Stimulated activated CD4-positive, alpha-beta T cell treated with anti-CD3 and anti-CD28 coated beads, Interleukin-2, amount 100 ng/mL, for 24 hours (primary cell): ENCODE results near the gene PHF3.

Source experiments
- DNase-seq, 2 donors: peaks; one replicate each; pipeline ENCODE4 v3.0.0-alpha.2; 2020

The PHF3 gene

DNA sequence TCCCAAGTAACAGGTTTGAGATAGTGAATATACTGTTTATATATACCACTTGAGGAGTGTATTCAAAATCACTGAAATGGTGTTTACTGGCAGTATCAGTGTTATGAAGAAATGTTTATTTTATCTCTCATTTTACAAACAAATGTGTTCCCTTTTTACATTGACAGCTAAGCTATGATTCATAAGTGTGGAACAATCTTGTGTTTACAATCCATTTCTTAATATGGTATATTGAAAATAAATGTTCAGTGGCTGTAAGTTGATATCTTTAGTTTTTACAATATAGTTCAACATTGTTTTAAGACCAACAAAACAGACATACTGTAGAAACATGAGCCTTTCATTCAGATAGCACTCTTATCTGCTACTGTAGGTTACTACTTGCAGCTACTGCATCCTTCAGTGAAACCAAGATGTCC lies 14.3 kb downstream of the PHF3 start:
- DNase-seq: no peak

DNA sequence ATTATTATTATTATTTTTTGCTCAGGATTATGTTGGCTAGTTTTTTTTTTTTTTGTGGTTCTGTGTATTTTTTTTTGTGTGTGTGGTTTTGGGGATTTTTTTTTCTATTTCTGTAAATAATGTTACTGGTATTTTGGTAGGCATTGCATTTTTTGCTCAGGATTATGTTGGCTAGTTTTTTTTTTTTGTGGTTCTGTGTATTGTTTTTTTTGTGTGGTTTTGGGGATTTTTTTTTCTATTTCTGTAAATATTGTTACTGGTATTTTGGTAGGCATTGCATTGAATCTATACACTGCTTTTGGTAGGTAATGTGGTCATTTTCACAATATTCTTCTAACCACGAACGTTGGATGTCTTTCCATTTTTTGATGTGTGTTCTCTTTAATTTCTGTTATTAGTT lies 17.4 kb downstream of the PHF3 start:
- DNase-seq: no peak

DNA sequence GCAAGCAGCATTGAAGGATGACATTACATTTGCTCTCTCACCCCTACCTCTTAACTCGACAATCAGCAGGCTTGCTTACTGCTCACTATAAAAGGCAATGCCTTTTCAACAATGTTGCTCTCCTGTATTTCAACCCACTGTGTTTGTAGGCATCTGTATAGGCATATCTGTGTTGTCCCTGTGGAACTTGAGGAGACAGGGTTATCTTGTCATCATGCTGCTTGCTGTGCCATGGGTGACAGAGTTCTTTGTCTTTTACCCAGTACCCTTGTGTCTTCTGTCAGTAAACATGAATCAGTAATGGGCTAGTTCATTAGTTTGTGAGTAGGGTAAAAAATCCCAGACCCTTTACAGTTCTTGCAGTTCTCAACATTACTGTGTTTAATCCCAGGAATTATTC lies 25.2 kb downstream of the PHF3 start:
- DNase-seq: no peak

DNA sequence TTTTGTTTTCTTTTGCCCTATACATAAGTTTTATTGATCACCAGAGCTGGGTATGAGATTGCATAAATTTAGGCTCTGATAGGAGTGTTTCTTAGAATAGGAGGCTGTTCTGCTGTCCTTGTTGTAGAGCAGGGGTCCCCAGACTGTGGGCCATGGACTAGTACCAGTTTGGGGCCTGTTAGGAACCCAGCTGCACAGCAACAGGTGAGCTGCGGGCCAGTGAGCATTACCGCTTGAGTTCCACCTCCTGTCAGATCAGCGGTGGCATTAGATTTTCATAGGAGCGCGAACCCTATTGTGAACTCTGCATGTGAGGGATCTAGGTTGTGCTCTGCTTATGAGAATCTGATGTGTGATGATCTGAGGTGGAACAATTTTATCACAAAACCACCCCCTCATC lies 26.2 kb downstream of the PHF3 start:
- no peak for DNase-seq

DNA sequence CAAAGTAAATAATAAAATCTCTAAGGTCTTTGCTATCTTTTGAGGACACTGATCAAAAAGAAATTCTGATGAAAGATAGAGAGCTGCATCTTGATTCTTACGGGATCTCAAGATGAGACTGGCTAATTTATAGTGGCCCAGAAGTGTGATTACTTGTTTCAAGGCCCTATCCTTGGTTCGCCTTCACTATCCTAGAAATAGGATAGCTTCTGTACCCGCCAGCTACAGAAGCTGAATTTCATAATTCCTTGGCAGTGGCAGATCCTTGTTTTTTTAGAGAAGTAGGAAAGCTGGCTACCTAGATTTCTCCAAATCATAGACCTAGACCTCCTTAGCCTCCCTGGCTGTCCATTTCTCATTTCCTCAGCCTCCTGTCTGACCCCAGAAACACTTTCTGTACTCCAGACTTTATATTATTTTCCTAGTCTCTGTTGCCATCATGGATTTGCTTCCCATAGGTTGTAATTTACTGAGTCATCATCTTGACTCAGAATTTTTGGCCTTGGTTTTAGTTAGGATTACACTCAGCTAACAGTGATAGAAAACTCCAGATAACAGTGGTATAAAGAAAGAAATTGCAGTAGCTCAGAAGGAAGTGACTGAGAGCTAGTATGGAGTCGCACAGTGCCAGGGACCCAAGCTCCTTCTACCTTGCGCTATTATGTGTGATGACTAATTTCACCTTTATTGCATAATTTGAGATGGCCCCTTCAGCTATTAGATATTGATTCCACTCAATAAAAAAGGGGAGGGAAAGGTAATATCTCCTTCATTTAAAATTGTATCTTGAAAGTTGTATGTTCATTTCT lies 27.7 kb downstream of the PHF3 start:
- no peak for DNase-seq

DNA sequence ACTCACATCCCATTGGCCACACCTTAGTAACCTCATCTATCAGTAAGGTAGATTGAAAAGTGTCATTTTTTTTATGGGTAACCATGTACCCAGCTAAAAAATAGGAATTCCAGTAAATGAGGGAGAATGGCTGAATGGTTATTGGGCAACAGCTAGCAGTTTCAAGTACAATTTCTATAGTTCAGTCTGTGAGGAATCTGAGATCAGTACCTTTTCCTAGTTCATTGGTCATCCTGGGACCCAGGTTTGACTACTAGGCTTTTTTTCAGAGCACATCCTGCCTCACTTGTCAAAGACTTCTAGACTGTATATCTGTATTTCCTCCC lies 28.3 kb downstream of the PHF3 start:
- no peak for DNase-seq

DNA sequence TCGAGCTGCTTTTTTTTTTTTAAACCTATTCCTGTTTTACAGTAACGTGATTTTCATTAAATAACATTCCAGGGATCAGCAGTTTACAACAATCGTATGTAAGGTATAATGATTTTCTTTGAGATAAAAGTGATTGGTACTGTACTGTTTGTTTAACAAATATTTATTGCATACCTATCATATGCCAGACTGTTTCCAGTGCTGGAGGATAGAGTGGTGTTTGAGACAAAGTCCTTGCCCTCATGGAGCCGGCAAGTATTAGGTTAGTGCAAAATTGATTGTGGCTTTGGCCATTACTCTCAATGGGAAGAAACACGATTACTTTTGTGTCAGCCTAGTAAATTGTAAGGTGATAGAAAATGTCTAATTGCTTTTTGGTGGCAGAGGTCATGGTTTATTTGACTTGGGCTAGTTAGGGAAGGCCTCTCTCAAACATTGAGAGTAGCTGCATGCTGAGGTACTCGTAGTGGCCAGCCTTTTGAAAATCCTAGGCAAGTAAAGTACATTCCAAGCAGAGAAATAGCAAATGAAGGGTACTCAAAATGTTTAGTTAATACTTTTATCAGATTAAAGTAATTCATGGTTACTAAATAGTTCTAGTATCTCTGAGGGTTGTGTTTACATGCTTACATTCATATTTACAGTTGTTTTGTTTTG lies 35.6 kb downstream of the PHF3 start:
- DNase-seq: no peak

DNA sequence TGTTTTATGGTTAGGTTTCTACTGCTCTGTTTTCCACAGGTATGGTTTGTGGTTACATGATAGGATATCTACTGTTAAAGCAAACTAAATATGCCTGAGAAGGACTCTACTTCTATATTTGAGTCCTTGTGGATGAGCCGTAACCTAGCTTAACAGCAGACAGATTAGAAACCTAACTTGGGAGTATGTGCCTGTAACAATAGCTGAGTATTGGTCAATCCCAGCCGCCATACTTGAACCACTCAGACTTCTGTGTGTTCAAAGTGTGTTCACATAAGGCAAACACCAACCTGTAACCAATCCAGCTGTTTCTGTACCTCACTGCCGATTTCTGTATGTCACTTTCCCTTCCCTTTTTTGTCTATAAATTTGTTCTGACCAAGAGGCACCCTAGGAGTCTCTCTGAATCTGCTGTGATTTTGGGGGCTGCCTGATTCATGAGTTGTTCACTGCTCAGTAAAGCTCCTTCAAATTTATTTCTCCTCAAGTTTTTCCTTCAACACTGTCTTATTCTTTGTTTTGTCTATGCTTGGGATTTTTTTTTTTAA lies 37.1 kb downstream of the PHF3 start:
- no peak for DNase-seq

DNA sequence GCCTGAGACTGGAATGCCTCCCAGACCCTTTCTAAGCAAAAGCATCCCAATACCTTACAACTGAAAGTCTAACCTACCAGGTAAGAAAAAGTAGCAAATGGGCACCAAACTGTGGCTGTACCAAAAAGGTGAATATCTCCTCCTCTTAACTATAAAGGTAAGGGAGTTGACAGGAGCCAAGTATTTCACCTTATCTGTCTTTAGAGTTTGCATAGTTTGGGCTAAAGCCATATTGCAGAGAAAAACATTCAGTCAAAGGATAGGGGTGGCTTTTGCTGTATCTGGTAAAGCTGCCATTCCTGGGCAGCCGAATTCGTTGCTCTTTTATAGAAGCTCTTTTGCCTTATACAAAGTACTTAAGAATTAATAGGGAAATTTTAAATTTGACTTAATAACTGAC lies 38.1 kb downstream of the PHF3 start:
- no peak for DNase-seq

DNA sequence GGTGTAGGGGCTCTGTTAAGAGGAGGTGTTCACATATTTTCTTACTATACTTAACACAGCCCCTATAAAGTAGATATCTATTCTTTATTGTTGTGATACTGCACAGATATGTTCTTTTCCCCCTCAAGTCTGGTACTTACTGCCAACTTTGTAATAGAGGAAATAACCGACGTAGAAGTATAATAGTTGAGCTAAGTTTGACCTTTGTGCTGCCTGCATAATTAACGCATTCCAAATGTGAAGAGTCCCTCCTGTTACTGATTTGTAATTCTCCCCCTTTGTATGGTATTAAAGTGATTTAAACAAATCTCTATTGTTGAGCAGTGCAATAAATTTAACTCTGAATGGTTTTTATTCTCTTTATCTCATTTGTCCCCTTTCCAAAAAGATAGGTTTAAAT lies 39.0 kb downstream of the PHF3 start:
- no peak for DNase-seq

DNA sequence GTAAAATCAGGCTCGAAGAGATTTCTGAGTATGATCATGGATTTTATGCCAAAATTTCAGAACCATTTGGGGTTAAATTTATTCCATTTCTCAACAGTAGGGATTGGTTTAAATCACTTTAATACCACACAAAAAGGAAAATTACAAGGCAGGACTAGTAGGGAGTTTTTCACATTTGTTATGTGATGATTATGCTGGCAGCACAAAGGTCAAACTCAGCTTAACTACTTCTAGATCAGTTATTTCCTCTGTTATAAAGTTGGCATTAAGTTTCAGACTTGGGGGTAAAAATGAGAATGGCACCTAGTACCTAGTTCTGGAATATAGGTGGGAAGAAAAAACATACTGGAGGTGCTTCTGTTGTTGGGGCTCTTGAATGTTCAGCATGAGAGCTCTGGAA lies 39.5 kb downstream of the PHF3 start:
- DNase-seq: no peak

DNA sequence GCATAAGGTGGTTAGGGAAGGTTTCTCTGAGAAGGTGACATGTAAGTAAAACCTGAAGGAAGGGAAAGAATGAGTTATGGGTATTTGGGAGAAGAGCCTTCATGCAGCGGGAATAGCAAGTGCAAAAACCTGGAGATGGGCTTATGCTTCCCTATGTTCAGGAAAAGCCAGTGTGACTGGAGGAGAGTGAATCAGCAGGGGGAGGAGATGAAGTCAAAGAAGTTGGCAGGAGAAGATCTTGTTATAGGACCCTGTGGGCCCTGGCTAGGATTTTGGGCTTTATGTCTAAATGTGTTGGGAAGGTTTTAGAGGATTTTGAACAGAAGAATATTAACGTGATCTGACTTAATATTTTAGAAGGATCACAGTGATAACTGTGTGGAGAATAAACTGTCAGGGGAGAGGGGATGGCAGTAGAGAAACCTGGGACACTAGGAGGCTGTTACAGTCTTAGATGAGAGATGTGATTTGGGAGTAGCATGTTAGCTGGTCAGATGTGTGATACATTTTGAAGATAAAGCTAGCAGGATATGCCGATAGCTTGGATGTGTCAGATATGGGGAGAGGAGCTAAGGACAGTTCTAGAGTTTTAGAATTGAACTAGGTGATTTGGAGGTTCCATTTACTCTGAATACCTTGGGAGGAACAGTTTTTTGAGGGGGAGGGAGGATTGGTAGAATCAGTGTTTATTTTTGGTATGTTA lies 41.0 kb downstream of the PHF3 start:
- DNase-seq: no peak

DNA sequence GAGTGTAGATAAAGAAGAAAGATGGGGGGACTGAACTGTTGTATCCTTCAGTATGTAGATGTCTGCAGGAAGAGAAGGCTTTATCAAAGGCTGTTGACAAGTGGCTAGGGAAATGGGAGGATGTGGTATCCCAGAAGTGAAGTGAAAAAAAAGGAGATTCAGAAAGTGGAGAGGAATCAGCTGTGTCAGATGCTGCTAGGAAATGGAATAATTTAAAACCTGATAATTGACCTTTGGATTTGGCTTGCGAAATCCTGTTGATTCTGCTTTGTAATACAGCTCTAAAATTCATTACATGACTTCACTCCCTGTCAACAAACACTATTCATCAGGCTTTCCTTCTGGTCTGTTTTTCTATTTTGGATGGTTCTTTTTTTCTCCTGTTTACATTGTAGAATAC lies 41.7 kb downstream of the PHF3 start:
- DNase-seq: no peak

DNA sequence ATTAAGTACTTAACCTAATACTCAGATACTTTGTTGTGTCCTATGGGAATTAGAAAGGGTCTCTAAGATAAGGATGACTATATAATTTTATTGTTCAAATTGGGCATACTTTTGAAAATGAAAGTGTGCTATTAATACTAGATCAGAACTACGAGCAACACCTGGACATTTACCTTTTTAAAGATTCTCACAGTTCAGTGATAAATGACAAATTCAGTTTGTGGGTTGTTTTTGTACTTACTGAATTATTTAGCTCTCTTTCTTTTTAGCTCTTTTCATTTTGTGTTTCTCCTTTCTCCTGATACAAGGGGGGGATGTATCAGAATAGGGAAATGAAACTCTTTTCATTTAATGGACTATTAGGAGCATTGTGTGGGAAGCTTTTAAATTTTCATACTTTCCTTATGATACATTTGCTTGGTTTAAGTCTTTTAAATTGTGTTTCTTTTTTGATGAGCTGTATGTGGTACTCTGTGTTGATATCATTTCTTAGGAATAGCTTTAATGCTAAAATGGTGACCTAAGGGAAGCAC lies 47.5 kb downstream of the PHF3 start:
- DNase-seq: no peak

DNA sequence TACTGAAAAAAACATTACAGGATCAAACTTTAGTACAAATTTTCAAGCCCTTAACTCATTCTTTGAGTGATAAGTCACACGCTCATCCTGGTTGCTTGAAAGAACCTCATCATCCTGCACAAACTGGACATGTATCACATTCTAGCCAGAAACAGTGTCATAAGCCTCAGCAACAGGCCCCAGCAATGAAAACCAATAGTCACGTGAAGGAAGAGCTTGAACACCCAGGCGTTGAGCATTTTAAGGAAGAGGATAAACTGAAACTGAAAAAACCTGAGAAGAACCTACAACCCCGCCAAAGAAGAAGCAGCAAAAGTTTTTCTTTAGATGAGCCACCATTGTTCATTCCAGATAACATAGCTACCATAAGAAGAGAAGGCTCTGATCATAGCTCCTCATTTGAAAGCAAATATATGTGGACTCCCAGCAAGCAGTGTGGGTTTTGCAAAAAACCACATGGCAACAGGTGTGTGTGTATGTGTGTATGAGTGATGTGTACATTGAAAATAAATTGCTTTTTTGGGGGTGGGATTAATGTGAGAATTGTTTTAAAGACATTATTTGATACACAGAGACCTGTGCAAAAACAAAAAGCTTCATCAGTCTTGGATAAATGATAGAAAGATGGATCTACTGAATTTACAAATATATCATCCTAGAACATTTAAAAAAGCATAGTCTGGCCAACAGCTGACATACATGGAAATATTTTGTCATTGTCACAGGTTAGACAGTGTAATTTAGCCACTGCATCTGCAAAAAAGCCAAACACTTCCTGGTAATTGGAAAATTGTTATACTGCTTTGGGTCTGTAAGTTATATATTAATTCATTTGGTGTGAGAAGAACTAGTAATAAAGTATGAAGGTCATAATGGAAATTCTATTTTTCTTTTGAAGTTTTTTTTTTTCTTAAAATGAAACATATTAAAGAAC lies 50.1 kb downstream of the PHF3 start:
- DNase-seq: no peak

DNA sequence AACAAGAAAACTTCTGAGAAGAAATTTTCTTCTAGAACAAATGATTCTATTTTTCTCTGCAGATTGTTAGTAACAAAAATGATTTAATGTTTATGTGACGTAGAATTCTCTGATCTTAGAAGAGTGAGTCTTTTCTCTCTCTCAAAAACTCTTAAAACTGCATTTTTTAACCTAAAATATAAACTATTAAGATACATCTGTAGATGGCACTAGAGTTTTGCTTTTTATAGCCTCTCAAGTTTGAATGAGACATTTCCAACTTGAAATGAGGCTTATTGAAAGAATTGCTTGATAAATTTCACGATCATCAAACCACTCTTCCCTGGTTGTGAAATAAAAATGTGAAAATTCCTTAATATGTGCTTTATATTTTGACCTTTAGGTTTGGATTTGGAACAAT lies 53.8 kb downstream of the PHF3 start:
- no peak for DNase-seq

DNA sequence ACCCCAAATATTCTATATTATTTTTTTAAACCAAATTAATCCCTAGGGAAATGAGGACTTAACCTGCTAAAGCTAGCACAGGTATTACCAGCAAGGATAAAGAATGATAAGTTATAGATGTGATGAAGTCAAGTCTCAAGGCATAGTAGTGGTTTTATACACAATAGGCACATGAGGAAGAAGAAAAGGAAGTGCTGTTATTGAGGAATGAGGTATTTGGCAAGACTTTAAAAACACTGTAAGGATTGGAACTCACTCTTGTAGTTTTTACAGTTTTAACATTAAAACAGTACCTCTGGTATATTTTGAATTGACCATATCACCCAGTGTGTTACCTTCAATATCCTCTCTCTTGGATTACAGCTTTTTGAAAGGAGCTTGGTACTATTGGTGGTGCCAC lies 54.6 kb downstream of the PHF3 start:
- no peak for DNase-seq

DNA sequence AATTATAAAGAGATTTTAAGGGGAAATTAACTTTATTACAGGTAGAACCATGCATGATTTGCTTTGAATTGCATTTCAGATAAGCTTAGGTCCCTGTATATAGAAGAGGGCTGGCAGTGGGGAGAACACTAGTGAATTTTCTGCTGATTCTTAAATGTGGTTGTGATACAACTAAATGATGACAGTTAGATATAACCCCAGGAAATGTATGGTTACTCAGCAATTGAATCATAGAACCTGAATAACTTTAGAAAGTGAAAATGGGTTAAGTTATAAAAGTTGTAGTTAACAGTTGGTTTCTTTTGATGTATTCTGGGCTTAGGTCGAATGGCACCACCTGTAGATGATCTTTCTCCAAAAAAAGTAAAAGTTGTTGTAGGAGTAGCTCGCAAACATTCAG lies 70.1 kb downstream of the PHF3 start:
- no peak for DNase-seq

DNA sequence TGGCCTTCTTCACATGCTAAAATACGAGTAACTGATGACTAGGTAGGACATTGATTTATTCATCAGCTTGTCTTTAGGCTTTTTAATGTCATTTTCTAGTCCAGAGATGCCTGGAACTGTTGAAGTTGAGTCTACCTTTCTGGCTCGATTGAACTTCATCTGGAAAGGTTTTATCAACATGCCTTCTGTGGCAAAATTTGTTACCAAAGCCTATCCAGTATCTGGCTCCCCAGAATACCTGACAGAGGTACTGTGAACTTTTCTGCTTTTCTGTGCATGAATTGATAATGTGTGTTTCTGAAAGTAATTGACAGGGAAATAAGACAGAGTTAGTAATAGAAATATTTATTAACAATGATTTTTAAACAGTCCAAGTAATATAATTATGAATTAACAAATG lies 71.0 kb downstream of the PHF3 start:
- DNase-seq: no peak

DNA sequence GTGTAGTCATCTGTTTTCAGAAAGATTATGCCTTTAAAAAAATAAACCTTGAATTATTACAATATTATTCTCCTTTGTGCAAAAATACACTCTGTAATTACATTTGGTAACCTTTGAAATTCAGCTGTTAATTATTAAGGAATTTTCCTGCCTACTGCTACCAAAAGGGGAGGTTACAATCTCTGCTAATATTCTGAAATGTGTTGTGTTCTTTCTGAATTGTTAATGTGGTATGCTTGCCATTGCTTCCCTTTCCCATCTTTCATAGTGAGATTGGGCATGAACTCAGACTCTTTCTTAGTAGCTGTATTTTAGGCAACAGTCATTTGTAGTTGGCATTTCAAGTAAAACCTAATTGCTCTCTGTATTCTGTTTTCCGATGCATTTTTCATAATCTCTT lies 73.0 kb downstream of the PHF3 start:
- no peak for DNase-seq

DNA sequence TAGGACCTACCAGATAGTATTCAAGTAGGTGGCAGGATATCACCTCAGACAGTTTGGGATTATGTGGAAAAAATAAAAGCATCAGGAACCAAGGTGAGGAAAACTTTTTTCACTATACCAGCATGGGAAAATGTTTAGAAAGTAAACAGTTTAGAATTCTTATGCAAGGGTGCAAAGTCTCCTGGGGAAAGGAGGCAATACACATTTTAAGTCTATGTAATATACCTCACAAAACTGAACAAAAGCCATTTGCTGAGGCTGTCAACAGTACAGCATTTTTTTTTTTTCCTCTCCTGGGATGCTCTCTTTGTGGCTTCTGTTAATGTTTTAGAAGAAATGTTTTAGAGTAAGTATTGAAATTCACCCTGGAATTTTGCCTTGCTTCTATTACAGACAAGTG lies 73.5 kb downstream of the PHF3 start:
- no peak for DNase-seq

DNA sequence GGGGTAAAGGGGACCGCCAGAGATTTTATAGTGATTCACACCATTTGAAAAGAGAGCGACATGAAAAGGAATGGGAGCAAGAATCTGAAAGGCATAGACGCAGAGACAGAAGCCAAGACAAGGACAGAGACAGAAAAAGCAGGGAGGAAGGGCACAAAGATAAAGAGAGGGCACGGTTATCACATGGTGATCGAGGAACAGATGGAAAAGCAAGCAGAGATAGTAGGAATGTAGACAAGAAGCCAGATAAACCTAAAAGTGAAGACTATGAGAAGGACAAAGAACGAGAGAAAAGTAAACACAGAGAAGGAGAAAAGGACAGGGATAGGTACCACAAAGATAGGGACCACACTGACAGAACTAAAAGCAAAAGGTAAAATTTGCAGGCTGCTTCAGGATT lies 77.7 kb downstream of the PHF3 start:
- no peak for DNase-seq

DNA sequence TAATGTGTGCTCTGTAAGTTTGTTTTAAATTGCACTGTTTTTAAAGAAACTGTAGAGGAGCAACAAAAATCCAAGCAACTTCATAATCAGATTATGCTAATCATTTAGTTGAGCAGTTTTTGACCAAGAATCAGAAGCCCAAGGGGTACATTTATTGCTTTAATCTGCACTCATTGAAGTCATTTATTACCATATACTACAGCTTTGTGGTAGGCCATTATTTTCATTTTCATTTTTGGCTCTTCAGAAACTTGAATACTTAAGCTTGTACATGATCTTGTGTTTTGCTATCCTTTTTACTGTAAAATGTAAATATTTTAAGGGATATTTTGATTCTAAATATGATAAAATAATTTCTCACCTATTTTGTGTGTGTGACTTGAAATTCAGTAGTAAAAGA lies 78.5 kb downstream of the PHF3 start:
- DNase-seq: no peak
